GM06990 (cell line): ENCODE measurements around the gene RHBDD3.
A peak's percentile ranks its signal among the peaks of the same experiment; 100 is the strongest.
"Not testable (repeated sequence)": the region's sequence is repeated elsewhere in the genome, so short reads cannot be mapped to it uniquely, and the experiment has no call there.

ENCODE experiments used
- DNase-seq: peaks from one replicate; pipeline ENCODE4 v3.0.0-alpha.2; 2011; ENCODE audit not compliant: insufficient read length; ENCODE audit errors: extremely low read depth
- H3K27me3 ChIP-seq: replicated peaks from 2 replicates; pipeline ENCODE4 v1.6.0; 2011; ENCODE audit warnings: low read length; ENCODE audit not compliant: control insufficient read depth, insufficient read depth
- H3K36me3 ChIP-seq: 2 replicates; pipeline ENCODE4 v1.5.1; 2011; ENCODE audit warnings: low read length; ENCODE audit not compliant: control insufficient read depth, insufficient read depth
- H3K4me3 ChIP-seq: replicated peaks from 2 replicates; pipeline ENCODE4 v1.5.1; 2011; ENCODE audit warnings: low read depth, mild to moderate bottlenecking, control low read depth, low read length
- CTCF ChIP-seq: IDR thresholded peaks from 2 replicates; pipeline ENCODE4 v1.5.1; 2011; ENCODE audit warnings: low read length, control low read depth, mild to moderate bottlenecking, inconsistent platforms; ENCODE audit not compliant: insufficient read depth, poor library complexity, severe bottlenecking

The RHBDD3 gene

GRCh38 chr22:29253561-29254285, 14.1 kb downstream of the RHBDD3 start:
- H3K27me3 ChIP-seq, result no peaks in the 10 kb centered on the region
- TF ChIP-seq CTCF, result no peak
- H3K4me3 ChIP-seq, result no peak overlapping the region
- DNase-seq, result no peak
- no peaks in the 10 kb centered on the region for H3K36me3 ChIP-seq

DNA sequence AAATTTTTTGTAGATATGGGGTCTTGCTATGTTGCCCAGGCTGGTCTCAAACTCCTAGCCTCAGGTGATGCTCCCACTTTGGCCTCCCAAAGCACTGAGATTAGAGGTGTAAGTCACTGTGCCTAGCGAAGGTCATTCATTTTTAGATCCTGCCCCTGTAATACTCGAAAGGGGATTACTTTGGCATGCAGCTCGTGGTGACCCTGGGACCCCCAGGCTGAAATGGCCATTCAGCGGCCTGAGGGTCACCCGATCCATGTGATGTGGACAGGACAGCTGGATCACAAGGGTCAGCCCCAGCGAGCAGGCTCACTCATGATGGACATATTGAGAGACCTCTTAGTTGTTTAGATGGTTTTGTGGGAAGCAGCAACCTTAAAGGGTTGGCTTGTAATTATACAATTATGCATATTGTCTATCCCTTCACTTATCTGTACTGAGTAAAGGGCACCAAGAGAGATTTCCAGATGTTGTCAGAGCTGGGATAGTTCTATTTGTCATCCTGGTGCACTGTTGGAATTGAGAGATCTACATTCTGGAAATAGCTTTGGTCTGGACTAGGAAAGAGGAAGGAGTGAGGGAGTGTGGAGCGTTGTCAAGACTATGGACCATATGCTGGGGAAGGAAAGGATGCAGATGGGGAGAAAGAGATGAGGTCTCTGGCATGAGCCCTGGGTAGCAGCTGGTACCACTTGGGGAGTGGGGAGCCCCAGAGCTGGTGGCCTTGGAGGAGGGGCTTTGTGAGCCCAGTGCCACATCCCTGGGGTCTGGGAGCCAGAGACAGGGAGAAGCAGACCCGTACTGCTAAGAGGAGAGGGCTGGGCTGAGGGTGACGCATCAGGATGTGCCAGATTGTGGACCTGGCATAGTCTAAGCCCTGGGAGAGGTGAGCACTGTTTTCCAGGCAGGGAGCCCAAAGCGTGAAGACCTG, 15.5 kb downstream of the RHBDD3 start:
- H3K36me3 ChIP-seq, result no peaks in the 10 kb centered on the region
- no peak overlapping the region for H3K4me3 ChIP-seq
- TF ChIP-seq CTCF, result no peak
- no peaks in the 10 kb centered on the region for H3K27me3 ChIP-seq
- DNase-seq, result no peak

DNA sequence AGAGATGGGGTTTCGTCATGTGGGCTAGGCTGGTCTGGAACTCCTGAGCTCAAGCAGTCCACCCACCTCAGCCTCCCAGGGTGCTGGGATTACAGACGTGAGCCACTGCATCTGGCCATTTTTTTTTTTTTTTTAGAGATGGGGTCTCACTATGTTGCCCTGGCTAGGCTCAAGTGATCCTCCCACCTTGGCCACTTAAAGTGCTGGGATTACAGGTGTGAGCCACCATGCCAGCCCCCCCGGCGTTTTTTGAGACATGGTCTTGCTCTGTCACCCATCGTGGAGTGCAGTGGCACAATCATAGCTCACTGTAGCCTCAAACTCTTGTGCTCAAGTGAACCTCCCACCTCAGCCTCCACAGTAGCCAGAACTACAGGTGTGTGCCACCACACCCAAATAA, 16.5 kb downstream of the RHBDD3 start:
- DNase-seq, result no peak
- Histone ChIP-seq H3K4me3 (no peak overlapping the region), H3K27me3 (no peaks in the 10 kb centered on the region), H3K36me3 (no peaks in the 10 kb centered on the region)
- TF ChIP-seq CTCF, result no peak

GRCh38 chr22:29247891-29248290, 19.9 kb downstream of the RHBDD3 start:
- not testable (repeated sequence) for H3K4me3 ChIP-seq, DNase-seq, H3K27me3 ChIP-seq, H3K36me3 ChIP-seq

- Histone ChIP-seq H3K36me3 (no peaks in the 10 kb centered on the region), H3K27me3 (no peaks in the 10 kb centered on the region), H3K4me3 (no peak overlapping the region)
- DNase-seq, result peak; percentile 46
- peak; percentile 97 for TF ChIP-seq CTCF
Observed at GRCh38 chr22:29245626-29246385, 22.0 kb downstream of the RHBDD3 start.
